Hepatic stellate cell (primary cell): ENCODE results near the gene FSTL4.

Experiments
- DNase-seq: peaks from one replicate; pipeline ENCODE4 v3.0.0; 2011; ENCODE audit warnings: low spot score

Gene FSTL4

DNA sequence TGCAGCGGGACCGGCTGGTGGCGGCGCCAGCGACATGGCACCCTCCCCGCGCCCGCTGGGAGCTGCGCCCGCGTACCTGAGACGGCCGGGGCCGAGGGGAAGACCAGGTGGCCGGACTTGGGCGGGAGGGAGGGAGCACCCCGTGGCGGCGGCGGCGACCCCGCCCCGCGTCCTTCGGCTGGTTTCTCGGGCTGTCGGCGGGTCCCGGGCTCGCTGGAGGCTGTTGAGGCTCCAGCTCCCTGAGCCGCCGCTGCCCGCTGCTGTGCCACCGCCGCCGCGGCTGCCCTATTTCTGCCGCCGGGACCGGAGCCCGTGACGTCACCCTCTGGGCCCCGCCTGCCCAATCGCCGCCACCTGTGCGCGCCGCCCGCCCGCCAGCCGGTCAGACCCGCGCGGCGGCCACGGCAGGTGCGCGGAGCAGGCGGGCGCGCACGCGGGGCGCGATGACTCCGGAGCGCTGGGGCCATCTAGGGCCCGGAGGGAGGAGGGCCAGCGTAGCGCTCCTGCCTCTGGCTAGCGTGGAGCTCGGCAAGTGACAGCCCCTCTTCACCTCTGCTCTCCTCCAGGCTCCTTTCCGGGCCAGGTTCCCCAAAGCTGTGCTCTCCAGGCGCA, at the start of gene FSTL4:
TSS of gene FSTL4 (minus strand) at position 293 of the 612 bp plus-strand sequence.
- DNase-seq: no peak

DNA sequence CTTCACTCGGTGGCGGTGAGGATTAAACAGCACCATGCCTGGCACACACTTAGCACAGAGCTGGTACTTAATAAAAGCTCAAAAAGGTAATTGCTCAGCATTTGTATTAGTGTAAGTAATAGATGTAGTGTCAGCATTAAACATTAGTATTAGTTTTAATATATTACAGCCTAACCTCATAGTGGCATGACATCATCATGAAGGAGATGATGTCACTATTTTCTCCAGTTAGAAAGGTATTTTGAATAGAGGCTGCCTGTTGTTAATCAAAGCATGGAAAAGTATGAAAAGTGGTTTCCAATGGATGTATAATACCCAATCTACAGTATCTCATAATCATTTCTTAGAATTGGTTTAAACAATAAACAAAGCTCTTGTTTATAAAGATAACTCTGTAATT, 49.0 kb upstream of the FSTL4 start:
- DNase-seq: no peak

DNA sequence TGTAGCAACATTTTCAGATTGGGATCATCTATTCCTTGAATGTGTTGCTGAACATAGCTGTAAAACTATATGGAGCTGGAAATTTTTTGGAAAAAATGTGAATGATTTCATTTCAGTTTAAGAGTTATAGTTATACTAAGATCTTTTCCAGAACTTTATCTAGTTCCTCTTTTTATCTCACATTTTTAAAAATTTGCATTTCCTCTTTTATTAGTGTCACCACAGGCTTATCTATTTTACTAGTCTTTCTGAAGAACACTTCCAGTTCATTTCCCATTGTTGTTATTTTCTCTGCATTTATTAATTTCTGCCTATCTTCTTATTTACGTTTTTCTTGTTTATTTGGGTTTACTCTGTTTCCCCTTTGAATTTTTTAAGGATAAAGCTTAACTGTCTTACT, 46.0 kb upstream of the FSTL4 start:
- no peak for DNase-seq

DNA sequence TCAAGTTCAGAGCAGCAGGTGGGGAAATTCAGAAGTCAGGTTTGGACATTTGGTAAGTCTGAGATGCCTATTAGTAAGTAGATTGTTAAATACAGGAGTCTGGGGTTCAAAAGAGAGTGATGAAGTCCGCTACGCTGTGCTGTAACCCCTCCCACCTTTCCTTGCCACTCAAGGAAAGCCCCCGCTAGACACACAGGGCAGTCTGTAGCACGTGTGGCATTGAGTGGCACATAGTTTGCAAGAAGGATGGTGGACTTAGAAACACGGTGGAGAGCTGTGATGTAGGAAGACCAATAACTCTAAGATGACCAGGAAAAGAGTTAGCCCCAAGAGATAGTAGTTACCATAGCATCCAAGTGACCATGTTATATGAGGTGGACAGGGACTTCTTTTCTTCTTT, 44.7 kb upstream of the FSTL4 start:
- no peak for DNase-seq

DNA sequence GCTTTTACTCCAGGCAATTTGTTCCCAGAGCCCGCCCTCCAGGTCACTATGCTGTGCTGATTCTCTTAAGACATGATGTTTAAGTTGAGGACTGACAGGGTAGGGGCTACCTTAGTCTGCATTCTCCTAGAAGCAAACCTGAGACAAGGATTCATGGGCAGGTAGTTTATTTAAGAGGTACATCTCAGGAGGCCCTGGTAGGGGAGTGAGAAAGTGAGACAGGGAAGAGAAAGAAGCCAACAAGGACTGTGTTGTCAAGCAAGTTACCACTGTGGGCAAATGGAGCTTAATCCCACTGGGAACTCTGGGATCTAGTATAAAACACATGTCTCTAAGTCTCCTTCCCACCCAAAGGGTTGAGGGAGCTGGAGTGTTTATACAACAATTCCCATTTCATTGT, 43.6 kb upstream of the FSTL4 start:
- DNase-seq: no peak

DNA sequence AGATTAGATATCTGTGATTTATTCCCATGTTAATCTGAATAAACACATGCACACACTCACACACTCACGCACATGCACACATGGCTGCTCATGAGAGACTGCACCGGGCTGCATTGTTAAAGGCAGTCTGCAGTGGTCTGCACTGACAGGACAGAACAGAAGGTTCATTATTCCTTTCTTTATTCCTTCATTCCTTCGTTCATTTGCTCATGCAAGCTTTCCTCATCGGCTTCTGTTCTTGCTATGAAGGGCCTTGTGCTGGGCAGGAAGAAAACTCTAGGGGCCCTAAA, 41.4 kb upstream of the FSTL4 start:
- DNase-seq: no peak

DNA sequence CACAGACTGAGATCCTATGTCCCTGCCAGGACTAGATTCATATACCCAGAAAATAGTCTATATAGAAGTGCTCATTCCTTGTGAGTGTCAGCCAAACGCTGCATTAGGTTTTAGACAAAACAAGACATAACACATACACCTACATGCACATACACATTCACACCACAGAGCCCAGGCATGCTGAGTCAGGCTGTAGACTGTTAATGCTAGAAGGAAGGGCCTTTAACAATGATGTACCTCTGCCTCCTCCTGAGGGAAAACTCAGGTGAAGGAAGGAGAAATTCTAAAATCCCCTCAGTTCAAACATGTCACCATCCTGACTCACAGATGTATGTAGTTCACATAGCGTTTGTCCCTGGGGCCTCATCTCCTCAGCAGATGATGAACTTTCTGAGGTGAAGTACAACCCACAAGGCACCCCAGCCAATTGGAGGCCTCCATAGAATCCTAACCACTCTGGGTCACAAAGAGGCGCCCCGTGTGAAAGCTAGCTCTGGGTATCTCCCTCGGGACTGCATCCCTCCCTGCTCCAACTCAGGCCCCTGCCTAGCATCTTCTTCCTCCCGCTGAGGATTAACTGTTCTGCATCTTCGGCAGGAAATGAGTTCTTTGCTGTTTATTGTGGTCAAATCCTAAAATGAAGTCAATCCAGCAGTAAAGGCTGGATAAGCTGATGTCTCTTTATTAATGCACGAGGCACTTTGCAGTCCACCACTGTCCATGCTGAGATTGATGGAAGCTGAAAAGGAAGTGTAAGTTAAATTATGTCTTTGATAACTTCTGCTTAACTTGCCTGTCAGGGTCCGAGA, 40.8 kb upstream of the FSTL4 start:
- DNase-seq: no peak

DNA sequence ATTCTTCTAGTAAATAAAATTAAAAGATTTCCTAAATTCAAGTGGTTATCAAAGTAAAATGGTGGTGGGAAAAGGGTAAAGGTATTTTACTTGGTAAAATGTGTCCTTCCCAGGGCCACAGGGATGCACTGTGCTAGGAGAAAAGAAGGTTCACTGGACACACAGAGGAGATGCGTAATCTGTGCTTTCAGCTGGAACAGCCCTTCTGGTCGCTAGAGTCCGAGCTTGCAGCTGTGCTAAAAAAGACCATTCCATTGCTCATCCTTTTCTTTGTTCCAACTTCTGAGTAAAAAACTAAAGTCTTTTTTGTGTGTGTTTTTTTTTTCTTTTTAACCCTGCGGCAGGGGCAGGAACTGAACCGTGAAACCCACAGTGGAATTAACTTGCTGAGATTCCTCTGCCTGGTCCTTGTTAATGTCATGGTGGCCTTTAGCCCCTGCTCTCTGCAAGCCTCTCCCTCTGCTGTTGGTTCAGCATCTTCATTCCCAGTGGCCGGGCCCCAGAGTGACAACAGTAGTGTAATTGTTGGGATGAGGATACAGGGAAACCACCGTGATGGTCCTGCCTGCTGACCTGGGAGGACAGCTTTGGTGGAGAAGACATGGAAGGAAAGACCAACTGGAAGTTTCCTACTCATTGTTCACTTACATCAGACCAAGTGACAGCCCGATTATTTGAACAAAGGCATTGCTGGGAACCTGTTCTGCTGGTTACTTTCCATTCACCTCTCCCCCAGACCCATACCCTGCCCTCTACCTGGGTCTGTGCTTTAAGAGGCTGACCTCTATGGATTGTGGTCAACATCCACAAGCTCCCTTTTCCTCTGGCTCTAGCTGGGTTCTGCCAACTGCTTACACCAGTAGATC, 31.9 kb upstream of the FSTL4 start:
- DNase-seq: no peak

DNA sequence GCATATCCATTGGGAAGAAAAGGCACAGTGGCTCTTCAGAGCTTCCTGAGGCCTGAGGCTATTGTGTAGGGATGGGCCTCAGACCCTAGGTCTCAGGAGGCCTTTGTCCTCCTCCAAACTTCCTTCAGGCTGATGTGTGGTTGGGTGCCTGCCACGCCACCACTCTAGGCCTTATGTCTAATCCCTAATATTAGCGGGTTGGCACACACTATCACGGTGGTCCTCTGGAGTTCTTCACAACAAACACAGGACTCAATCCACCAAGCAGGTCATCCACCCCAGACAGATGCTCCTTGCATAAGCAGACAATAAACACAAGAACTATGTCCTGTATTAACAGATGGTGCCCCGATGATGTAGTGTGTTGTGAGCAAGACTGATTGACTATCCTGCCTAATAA, 31.0 kb upstream of the FSTL4 start:
- DNase-seq: no peak

DNA sequence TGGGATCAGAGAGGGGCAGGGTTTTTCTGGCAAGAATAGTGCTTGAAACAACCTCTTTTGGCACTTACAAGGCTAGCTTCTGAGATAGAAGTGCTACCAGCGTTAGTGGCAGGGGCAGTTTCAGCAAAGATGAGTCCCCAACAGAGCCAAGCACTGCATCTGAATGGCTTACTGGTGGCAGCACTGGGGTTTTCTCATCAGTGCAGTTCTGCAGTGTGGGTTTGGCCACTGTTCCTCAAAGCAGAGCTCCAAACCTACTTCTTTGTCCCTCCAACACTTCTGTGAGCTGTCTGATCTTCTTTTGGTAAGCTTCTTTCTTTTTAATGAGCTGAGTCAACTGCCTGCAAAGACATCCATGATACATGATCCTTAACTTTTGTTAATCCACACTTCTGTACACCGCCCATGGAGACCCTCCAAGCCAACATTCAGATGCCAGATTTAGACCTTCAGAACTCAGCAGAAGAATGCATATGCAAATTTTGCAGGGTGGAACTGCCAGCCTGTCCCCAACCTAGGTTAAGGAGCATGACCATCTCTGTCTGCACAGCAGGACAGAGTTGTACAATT, 29.9 kb upstream of the FSTL4 start:
- no peak for DNase-seq

DNA sequence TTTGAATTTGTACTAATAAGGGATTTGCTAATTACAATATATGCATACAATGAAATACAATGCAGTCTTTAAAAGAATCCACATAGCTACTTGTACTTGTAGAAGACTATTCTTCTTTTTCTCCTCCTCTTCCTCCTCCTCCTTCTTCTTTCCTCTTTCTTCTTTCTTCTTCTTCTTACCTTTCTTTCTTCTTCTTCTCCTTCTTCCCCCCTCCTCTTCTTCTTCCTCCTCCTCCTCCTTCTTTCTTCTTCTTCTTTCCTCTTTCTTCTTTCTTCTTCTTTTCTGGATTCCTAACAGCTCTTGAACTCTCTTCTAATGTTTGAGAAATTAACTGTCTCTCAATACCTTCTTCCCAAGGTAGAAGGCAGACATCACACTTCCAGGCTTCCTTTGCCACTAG, 29.3 kb upstream of the FSTL4 start:
- no peak for DNase-seq

DNA sequence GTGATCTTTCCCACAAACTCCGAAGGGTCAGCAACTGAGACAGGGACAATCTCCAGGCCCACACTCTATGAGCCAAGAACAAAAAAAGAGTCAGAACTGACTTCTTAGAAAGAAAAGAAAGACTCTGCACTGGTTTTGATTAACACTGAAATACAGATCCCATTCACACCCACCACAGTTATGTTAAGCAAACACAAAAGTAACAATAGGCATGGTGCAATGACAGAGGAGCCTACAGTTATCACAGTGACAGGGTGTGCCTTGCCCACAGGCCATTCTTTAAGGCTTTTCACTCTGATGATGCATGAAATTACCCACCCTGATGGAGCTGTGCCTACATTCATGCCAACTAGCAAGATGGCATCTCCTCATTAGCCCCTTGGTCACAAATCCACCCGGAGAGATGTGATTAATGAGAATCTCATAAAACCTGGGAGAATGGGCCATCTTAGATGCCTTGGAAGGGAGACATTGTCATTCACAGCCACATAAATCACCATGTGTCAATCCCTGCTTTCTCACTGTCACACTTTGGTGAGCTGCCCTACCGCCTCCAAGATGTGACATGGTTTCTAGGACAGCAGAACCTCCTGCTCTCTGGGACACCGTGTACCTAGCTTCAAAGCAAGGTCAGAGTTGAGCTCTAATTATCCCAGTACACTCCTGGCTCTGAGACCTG, 27.6 kb upstream of the FSTL4 start:
- no peak for DNase-seq

DNA sequence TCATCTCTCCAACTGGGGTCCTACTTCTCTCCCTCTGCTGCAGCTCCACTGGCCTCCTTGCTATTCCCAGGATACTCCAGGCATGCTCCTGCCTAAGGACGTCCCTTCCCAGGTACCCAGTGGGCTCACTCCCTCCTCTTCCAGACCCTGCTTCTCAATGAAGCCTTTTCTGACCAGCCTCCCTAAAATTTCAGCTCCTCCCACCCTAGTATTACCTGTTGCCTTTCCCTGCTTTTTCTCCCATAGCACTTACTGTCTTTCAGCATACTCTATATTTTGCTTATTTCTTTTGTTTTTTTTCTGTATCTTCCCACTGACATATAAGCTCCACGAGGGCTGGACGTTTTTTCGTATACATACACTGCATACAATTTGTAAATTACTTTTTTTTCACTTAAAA, 26.1 kb upstream of the FSTL4 start:
- no peak for DNase-seq

DNA sequence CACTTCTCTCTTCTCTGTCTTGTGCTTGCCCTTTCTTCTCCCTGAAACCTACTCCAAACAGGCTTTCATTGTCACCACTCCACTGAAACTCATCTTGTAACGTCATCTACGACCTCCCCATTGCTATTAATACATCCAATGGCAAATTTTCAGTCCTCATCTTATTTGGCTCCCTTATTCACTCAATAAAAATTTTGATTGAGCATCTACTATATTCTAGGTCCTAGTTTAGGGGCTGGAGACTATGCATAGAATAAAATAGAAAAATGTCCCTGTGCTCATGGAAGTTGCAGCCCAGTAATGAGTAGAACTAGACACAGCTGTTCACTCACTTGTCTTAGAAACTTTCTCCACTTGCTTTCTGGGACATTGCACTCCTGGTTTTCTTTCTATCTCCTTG, 24.9 kb upstream of the FSTL4 start:
- DNase-seq: no peak

DNA sequence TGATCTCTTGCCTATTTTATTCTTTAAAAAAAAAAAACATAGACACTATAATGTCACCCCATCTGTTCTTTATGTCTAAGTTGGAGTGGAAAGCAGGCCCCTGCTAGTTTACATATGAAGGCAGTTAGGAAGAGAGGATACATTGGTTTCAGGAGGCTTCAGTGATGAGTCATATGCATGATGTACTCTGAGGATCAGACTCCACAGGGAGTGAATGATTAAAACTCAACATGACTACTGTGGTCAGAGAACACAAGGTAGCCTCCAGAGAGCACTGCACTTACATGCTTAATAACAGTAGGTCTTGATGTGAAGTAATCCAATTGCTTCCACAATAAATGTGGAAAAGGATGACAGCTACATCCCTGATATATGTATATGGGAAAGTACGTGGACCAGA, 22.7 kb upstream of the FSTL4 start:
- no peak for DNase-seq

DNA sequence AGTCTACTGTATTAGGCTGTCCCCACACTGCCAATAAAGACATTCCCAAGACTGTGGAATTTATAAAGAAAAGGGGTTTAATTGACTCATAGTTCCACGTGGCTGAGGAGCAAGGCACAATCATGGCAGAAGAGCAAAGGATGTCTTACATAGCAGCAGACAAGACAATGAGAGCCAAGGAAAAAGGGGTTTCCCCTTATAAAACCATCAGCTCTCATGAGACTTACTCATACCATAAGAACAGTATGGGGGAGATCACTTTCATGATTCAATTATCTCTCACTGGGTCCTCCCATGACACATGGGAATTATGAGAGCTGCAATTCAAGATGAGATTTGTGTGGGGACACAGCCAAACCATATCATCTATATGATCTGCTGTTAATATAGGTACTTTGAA, 14.8 kb upstream of the FSTL4 start:
- no peak for DNase-seq

DNA sequence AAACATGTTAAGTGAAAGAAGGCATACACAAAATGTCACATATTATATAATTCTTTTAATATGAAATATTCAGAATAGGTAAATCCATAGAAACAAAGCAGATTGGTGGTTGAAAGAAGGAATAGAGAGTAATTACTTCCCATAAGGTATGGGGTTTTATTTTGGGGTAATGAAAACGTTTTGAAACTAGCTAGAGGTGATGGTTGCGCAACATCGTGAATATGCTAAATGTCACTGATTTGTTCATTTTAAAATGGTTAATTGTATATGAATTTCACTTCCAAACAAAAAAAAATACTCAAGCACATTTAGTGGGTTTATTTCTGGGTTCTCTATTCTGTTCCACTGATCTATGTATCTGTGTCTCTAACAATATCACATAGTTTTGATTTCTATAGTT, 12.0 kb upstream of the FSTL4 start:
- no peak for DNase-seq

DNA sequence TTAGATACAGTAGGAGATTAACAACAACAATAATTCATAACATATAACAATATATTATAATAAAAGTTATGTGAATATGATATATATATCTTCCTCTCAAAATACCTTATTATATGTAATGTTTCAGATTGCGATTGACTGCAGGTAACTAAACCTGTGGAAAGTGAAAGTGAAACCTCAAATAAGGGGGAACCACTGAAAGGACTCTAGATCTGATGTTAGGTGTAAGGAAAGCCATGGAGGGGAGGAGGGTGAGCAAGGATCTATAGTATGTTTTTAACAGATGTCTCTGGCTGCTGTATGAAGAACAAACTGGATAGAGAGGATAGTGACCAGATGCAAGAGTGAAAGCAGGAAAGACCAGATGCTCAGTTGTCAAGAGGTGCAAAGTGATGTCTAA, 5.8 kb upstream of the FSTL4 start:
- DNase-seq: no peak

DNA sequence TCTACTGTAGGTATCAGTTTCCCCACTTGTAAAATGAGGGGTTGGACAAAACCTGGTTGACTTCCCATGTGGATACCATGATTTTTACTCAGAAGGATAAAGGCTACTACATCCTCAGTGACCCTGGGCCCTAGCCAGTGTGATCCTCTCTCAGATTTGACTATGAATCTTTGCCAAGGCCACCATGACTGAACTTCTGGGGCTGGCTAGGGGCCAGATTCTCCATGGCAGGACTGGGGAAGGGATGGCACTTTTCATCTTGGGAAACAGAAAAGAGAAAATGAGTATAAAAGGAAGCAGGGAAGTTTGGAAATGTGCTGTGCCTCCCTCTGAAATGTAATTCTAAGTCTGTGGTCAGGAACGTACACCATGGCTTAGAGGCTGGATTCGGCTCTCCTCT, 1.4 kb upstream of the FSTL4 start:
- no peak for DNase-seq

DNA sequence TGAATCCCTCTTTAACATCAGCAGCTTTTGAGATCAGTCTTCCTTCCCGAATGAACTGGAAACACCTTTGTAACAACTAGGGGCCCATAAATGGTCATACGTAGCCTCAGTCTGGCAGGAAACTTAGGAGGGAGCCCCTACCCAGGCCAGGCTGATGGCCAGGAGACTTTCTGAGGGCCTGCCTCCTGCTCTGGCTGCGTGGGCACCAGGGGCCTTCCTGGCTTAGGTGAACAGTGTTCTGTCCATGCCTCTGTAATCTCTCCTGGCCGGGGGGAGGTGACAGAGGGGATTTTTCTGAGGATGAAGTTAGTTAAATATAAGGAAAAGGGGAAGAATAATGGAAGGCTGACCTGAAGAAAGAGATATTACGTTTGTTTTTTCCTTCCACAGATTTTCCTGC, 843 bp upstream of the FSTL4 start:
- DNase-seq: no peak

DNA sequence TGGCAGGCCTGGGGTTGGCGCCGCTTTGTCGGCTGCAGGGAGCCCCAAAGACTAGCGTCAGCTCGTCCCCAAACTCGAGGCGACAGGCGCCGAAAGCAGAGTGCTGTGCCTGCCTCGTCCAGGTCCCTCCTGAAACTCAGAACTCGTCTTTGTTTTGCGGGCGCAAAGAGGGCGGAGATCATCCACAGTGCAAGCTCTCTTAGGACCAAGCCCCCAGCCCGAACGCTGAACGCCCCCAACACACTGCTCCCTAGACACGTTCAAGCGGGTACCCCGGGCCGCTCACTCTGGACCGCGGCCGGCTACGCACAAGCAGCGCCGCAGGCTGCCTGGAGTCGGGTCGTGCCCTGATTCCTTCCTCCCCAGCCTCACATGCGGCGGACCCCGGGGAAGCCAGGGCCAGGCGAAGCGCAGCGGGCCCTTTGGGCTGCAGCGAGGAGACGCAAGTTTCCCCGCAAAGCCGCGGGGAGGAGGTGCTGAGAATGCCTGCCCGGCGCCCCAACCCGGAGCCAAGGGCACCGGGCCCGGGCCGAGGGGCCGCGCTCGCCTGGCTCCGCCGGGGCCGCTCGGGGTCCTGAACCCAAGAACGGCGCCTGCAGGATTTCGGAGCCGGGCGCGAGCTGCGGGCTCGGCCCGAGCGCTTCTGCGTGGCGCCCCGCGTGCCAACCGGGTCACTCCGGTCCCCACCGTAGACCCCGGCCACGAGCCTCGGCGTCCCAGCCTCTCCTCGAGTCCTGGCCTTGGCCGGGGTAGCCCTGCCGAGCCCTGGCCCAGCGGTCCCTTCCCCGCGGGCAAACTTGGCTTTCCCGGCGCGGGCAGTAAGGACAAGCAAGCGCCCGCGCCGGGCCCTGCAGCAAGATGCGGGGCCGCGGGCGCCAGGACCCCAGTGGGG, 738 bp downstream of the FSTL4 start:
- DNase-seq: no peak
